ENCODE measurements around the gene UBE2L6.

Gene UBE2L6

DNA sequence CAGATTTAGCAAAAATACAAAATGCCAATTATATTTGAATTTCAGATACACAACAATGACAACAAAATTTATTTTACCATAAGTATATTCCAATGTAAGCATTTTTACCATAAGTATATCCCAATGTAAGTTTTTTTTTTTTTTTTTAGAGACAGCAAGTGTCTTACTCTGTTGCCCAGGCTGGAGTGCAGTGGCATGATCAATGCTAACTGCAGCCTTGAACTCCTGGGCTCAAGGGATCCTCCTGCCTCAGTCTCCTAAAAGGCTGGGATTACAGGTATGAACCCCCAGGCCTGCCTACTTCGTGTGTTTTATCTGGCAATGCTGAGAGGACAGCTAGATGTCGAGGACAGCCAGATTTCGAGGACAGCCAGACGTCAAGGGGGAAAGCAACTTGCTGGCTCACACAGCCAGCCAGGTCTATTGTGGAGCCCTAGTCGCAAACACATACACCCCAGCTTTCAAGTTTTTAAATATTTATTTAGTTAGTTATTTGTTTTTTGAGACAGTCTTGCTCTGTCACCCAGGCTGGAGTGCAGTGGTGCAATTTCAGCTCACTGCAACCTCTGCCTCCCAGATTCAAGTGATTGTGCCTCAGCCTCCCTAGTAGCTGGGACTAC, 28.9 kb upstream of the UBE2L6 start:
- TF ChIP-seq, protein P1, sequence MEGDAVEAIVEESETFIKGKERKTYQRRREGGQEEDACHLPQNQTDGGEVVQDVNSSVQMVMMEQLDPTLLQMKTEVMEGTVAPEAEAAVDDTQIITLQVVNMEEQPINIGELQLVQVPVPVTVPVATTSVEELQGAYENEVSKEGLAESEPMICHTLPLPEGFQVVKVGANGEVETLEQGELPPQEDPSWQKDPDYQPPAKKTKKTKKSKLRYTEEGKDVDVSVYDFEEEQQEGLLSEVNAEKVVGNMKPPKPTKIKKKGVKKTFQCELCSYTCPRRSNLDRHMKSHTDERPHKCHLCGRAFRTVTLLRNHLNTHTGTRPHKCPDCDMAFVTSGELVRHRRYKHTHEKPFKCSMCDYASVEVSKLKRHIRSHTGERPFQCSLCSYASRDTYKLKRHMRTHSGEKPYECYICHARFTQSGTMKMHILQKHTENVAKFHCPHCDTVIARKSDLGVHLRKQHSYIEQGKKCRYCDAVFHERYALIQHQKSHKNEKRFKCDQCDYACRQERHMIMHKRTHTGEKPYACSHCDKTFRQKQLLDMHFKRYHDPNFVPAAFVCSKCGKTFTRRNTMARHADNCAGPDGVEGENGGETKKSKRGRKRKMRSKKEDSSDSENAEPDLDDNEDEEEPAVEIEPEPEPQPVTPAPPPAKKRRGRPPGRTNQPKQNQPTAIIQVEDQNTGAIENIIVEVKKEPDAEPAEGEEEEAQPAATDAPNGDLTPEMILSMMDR (IDR thresholded peaks at IDR 0.05): no peak
- no peak for TF ChIP-seq ZFX (IDR thresholded peaks at IDR 0.05; ENCODE audit: borderline replicate concordance)
- no peak overlapping the region for H3K27ac ChIP-seq

DNA sequence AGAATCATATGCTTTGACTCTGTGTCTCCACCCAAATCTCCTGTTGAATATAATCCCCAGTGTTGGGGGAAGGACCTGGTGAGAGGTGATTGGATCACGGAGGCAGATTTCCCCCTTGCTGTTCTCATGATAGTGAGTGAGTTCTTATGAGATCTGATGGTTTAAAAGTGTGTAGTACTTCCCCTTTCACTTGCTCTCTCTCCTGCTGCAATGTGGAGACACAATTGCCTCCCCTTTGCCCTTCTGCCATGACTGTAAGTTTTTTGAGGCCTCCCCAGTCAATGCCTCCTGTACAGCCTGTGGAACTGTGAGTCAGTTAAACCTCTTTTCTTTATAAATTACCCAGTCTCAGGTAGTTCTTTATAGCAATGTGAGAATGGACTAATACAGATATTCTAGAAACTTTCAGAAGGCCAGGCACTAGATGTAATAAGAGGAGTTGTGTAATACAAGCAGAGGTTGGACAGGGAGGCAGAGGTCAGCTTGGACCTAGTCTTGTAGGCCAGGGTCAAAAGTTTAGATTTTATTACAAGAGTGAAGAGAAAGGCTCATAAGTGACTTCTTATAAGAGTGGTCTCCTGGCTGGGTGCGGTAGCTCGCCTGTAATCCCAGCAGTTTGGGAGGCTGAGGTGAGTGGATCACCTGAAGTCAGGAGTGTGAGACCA, 20.7 kb upstream of the UBE2L6 start:
- no peak overlapping the region for H3K27ac ChIP-seq
- TF ChIP-seq ZFX (IDR thresholded peaks at IDR 0.05; ENCODE audit: borderline replicate concordance): no peak
- TF ChIP-seq, protein P1 (IDR thresholded peaks at IDR 0.05): no peak

DNA sequence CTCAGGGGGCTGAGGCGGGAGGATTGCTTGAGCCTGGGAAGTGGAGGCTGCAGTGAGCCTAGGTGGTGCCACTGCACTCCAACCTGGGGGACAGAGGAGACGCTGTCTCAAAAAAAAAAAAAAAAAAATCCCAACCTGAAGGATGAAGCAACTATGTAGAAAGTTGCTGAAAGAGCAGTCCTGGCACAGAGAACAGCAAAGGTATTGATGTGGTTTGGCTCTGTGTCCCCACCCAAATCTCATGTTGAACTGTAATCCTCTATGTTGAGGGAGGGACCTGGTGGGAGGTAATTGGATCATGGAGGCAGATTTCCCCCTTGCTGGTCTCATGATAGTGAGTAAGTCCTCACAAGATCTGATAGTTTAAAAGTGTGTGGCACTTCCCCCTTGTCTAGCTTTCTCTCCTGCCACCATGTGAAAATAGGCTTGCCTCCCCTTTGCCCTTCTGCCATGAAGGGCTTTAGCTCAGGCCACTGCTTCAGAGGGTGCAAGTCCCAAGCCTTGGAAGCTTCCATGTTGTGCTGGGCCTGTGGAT, 19.3 kb upstream of the UBE2L6 start:
- TF ChIP-seq, protein P1 (IDR thresholded peaks at IDR 0.05): no peak
- TF ChIP-seq ZFX (IDR thresholded peaks at IDR 0.05; ENCODE audit: borderline replicate concordance): no peak
- no peak overlapping the region for H3K27ac ChIP-seq

DNA sequence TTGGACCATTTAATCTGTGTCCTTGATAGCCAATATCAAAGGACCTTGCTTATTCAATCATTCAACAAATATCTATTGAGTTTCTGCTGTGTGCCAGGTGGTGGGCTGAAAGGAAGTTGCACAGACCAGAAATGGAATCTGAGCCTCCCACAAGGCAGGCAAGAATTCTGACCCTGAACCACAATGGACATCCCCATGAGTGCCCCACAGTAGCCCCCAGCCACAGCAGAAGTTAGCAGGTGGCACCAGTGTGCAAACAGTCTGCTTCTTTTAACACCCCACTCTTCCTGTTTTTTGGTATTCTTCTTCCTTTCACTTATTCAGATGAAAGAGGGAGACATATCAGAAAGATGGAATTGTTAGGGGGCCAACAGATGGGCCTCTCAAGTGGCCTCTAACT, 17.8 kb upstream of the UBE2L6 start:
- H3K27ac ChIP-seq: no peak overlapping the region
- no peak for TF ChIP-seq ZFX (IDR thresholded peaks at IDR 0.05; ENCODE audit: borderline replicate concordance)
- TF ChIP-seq, protein P1 (IDR thresholded peaks at IDR 0.05): no peak

DNA sequence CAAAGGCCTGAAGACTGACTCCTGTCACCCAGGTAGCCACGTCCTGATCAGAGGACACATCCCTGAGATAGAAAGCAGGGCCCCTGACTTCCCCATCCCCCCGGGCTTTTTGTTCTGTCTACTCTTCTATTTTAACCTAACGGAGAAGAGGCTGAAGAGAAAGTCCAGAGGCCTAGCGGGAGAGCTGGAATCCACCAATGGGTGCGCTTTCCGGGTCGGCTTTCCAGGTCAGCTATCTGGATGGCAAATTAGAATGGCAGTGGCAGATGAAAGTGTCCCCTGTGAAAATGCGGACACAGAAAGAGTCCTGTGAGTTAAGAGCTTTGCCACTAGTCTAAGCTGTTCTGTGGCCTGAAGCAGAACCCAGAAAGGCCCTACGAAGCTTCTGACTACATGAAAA, 16.9 kb upstream of the UBE2L6 start:
- TF ChIP-seq, protein P1 (IDR thresholded peaks at IDR 0.05): no peak
- TF ChIP-seq ZFX (IDR thresholded peaks at IDR 0.05; ENCODE audit: borderline replicate concordance): no peak

DNA sequence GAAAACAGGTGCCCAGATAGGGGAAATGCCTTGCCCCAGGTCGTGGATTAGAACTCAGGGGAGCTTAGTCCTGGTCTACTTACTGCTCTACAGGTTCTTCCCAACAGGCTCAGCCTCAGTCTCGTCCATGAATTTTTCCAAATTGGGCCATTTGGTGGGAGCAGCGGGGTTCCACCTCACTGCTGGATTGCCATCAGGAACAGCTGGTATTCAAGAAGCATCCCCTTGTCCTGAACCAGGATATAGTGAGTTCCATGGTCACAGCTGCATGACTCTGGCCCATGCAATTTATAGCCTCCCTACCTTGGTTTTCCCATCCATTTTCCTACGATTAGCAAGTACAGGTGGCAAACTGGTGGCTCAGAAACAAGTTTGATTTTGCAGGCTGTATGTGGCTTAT, 6.6 kb upstream of the UBE2L6 start:
- no peak overlapping the region for H3K27ac ChIP-seq
- TF ChIP-seq, protein P1 (IDR thresholded peaks at IDR 0.05): no peak
- no peak for TF ChIP-seq ZFX (IDR thresholded peaks at IDR 0.05; ENCODE audit: borderline replicate concordance)

More for the DNA sequence above, 16.9 kb upstream of the UBE2L6 start:
- H3K27ac ChIP-seq: no peak overlapping the region

DNA sequence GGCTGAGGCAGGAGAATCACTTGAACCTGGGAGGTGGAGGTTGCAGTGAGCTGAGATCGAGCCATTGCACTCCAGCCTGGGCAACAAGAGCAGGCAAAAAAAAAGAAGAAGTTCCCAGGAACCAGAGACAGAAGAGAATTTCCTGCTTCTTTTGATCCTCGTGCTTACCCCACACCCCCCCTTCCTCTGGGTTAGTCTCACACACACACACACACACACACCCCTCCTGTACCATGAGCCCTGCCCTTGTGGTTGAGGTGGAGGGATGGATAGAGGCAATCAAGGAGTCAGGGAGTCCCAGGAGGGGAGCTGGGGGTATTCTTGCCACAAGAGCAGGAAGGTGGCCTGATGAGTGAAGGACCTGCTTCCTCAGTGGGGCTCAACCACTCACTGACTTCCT, 4.1 kb upstream of the UBE2L6 start:
- TF ChIP-seq ZFX (IDR thresholded peaks at IDR 0.05; ENCODE audit: borderline replicate concordance): no peak
- TF ChIP-seq, protein P1 (IDR thresholded peaks at IDR 0.05): no peak
- no peak overlapping the region for H3K27ac ChIP-seq
